HL-60 (cell line): ENCODE measurements around the gene INKA2.

ENCODE experiments used
- GABPA ChIP-seq: IDR thresholded peaks from 2 replicates; pipeline ENCODE4 v1.6.1; 2012; ENCODE audit warnings: low read depth
- TF ChIP-seq, protein P1 (sequence below): IDR thresholded peaks from one replicate; pipeline ENCODE4 v1.5.1; 2011; ENCODE audit warnings: low read length, control low read depth, inconsistent platforms; ENCODE audit not compliant: insufficient read depth

DNA sequence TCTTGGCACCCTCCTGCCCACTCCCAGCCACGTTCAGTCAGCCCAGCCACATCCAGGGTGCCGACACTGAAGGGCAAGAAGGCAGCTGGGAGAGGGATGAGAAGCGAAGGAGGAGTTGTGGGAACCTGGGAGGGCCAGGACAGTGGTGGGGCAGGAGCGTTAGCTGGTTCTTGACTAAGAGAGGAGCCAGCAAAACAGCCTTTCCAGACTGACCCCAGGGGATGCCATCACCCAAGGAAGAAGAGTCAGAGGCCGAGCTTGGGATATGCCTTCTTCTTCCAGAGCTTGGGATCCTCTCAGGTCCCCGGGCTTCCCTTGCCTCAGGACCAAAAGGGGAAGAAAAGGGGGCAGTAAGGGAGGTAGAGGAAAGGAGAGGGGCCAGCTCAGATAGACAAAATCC is 7.2 kb downstream of the INKA2 start:
- TF ChIP-seq, protein P1, sequence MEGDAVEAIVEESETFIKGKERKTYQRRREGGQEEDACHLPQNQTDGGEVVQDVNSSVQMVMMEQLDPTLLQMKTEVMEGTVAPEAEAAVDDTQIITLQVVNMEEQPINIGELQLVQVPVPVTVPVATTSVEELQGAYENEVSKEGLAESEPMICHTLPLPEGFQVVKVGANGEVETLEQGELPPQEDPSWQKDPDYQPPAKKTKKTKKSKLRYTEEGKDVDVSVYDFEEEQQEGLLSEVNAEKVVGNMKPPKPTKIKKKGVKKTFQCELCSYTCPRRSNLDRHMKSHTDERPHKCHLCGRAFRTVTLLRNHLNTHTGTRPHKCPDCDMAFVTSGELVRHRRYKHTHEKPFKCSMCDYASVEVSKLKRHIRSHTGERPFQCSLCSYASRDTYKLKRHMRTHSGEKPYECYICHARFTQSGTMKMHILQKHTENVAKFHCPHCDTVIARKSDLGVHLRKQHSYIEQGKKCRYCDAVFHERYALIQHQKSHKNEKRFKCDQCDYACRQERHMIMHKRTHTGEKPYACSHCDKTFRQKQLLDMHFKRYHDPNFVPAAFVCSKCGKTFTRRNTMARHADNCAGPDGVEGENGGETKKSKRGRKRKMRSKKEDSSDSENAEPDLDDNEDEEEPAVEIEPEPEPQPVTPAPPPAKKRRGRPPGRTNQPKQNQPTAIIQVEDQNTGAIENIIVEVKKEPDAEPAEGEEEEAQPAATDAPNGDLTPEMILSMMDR: no peak
- TF ChIP-seq GABPA: no peak
